ENCODE results near the gene FZD10.

The FZD10 gene

DNA sequence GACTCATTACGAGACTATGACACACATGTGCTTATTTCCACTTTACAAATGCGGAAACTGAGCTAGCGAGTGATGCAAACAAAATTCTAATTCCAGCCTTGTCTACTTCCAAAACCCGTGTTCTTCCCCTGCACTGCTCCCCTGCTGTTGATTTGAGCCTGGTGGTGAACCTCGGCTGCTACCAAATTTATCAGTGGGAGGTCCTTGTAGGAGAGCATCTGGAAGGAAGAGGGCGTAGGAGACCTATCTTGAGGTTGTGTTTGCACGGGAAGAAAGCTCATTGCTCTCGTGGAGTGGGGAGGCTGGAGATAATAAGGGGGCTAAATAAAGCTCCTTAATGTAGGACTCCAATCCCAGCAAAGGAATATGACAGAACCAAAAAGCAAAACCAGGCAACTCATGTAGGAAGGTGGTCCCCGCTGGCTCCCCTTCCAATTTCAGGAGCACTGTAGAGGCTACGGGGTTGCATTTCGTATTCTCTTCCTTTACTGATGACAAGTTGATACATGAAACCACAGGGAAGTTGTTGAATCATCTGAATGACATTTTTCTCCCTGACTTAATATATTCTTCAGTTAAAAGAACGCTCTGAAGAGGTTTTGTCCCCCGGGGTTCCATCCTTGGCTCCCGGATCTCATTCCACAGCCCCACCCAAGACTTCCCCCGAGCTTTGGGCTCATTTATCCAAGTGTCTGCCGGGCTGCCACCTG is 52.6 kb downstream of the FZD10 start:
- DNase-seq: no peak

Measured in COR-L47 (cell line).